Anterior cingulate cortex (tissue), 58 donors: Measurements from ENCODE around the gene E2F2.
"Not testable (repeated sequence)": the region's sequence is repeated elsewhere in the genome, so short reads cannot be mapped to it uniquely, and the experiment has no call there.

Experiments used
- DNase-seq, 58 donors: peaks; one replicate each; lab custom pipeline; 2025; lab: John Stamatoyannopoulos, UW

The E2F2 gene

DNA sequence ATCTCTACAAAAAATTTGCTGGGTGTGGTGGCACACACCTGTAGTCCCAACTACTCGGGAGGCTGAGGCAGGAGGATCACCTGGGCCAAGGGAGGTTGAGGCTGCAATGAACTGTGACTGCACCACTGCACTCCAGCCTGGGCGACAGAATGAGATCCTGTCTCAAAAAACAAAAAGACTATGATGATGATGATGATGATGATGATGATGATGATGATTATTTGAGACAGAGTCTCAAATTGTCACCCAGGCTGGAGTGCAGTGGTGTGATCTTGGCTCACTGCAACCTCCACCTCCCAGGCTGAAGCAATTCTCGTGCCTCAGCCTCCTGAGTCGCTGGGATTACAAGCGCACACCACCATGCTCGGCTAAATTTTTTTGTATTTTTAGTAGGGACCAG is 38.3 kb downstream of the E2F2 start:
- DNase-seq, result not testable (repeated sequence)

- DNase-seq, result no peak
Measured at GRCh38 chr1:23492132-23492720, 38.8 kb downstream of the E2F2 start.

DNA sequence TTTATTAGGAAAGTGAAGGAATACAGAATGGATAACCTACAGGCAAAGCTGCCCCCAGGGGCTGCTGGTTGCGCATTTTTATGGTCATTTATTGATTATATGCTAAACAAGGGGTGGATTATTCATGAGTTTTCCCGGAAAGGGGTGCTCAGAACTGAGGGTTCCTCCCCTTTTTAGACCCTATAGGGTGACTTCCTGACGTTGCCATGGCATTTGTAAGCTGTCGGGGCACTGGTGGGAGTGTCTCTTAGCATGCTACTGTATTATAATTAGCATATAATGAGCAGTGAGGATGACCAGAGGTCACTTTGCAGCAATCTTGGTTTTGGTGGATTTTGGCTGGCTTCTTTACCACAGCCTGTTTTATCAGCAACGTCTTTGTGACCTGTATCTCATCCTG is 41.2 kb downstream of the E2F2 start:
- DNase-seq, result no peak

- no peak for DNase-seq
Measured at GRCh38 chr1:23485002-23485332, 46.1 kb downstream of the E2F2 start.

- DNase-seq, result peak in 55 of 58 donors; percentile 13 to 89 (median 77)
Measured at GRCh38 chr1:23484253-23485001, 46.6 kb downstream of the E2F2 start.

DNA sequence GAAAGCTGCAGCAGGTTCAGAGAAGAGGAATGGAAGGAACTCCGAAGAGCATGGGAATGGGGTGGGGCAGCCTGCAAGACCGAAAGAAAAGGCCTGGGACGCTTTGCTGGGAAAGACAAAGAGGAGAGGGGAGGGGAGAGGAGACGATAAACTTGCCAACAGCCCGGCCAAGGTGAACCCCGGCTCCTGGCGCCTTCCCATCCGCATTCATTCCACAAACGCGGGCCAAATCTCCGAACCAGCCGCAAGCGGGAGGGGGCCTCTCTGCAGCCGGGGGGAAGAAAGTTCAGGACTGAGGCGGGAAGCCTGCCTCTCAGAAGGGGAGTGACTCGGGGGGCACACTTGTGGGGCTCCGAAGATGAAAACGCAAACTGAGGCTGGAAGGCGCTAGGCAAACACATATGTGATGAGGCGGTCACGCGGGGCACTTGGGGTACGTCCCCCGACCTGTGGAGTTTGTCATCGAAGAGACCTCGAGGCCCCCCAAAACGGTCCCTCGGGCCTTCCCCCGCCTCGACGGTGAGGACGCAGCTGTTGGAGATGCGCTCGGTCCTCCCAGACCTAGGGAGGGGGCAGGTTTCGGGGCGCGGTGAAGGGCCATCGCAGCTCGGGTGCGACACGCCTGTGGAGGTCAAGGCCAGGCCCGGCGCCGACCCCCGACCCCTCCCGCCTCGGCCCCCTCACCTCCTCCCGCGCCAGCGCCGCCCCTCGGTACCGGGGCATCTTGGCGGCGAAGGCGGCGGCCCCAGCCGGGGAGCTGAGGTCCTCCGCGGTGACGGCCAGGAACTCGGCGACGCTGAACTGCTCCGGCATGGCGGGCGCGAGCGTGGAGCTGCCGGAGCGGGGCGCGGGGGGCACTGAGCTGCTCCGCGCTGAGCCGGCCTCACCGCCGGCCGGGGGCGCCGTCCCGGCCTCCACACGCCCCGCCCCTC is 47.4 kb downstream of the E2F2 start, which contains the start of gene ASAP3:
ASAP3 (minus strand) TSS at position 859 of the 932 bp plus-strand sequence; CDS start at position 813, 46 bp downstream.
- DNase-seq, result peak in 32 of 58 donors; percentile 4 to 76 (median 30)

GRCh38 chr1:23481904-23482303 is 49.1 kb downstream of the E2F2 start:
- DNase-seq, result no peak

DNA sequence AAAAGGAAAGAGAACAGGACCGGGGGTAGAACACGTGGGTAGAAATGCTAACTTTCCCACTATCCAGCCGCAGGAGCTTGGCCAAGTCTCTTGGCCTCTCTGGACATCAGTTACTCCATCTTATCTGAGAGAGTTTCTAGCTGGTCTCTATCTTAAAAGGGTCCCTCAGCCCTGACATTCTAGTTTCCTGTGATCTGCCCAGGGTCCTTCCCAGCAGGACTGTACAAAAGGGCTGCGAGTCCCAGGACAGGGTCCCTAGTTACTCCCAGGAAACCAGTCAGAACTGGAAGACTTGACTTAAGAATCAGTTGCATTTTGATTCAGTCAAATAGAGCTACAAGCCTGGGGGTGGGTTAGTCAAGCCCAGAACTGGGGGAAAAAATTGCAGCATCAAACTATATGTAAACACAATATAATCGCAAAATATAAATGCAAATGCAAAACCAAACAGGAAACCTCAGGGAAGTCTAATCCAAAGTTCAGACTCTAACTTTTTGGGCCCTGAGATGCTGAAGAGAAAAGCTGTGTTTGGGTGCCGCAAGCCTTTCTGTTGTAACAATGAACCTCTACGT is 49.9 kb downstream of the E2F2 start:
- no peak for DNase-seq

- DNase-seq, result no peak
Measured at GRCh38 chr1:23480187-23481025, 50.6 kb downstream of the E2F2 start.

DNA sequence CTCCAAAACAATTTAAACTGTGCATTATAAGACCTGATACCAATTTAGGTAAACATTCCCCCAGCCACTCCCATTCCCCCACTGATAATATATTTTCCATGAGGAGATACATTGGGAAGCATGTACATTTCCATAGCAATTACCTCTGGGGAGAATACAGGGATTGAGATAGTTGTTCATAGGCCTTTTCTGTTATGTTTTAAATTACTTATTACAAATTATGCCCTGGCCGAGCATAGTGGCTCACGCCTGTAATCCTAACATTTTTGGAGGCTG is 51.4 kb downstream of the E2F2 start:
- DNase-seq, result no peak

DNA sequence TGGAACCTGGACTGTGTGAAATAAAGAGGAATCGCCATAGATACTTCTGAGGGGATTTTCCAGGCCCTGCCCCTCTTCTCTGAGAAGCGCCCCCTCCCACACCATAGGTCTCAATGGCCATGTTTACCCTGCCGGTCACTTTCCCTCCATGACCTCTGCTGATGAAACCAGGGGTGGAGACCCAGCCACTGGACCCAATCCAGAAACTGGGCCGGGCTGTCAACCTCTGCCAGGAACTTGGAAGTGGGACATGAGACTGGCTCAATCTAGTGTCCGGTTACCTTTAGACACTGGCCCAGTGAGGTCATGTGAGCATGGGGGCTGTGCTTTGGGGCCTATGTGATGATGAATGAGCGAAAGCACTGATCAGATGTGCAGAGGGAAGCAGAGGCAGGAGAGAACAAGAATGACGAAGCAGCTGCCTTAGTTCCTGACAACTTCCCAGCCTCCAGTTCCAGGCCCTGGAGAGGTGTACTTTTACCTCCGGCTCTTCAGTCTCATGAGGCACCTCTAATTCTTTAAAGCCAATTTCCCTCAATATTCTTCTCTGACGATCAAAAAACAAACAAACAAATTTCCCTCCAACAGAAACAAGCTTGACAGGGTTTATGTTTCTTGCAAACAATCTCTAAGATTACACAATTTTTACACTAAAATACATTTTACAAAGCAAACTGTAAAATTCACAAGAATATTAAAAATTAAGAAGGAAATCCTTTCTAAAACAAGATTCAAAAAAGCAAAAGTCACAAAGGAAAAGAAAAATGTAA is 52.0 kb downstream of the E2F2 start:
- DNase-seq, result peak in 32 of 58 donors; percentile 3 to 59 (median 18)

DNA sequence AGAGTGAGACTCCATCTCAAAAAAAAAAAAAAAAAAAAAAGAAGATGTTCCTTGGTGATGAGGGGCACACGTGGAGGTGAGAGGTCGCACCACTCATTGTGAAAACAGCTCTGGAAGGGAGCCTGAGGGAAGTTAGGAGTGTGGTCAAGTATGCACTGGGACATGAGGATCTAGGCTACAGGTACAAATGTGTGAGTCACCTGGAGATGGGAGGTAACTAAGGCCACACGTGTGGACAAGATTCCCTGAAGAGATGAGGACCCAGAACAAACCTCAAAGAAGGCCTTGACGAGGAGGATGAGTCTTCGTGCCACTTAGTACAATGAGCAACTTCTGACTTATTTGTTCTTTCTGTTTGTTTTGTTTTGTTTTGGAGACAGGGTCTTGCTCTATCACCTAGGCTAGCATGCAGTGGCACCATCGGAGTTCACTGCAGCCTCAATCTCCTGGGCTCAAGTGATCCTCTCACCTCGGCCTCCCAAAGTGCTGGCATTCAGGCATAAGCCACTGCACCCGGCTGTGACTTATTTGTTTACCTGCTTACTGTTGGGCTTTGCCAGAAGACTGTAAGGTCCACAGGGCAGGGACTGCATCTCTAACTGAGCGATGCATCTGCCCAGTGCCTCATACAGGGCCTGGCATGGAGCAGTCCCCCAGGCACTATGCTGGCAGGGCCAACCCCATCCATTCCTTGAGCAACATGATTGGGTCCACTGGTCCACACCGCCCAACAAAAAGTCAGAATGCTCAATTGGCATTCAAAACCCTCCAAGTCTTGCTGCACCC is 53.5 kb downstream of the E2F2 start:
- no peak for DNase-seq

DNA sequence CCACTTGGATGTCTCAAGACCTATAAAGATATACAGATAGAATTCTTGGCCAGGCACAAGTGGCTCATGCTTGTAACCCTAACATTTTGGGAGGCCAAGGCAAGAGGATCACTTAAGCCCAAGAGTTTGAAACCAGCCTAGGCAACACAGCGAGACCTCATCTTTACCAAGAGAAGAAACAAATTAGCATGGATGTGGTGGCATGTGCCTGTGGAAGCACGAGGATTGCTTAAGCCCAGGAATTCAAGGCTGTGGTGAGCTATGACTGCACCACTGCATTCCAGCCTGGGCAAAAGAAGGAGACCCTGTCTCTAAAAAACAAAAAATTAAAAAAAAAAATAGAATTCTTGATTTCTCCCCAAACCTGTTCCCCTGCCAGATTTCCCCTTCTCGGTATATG is 55.4 kb downstream of the E2F2 start:
- DNase-seq, result no peak

GRCh38 chr1:23475134-23475628 is 55.9 kb downstream of the E2F2 start:
- peak in 38 of 58 donors; percentile 6 to 77 (median 27) for DNase-seq

DNA sequence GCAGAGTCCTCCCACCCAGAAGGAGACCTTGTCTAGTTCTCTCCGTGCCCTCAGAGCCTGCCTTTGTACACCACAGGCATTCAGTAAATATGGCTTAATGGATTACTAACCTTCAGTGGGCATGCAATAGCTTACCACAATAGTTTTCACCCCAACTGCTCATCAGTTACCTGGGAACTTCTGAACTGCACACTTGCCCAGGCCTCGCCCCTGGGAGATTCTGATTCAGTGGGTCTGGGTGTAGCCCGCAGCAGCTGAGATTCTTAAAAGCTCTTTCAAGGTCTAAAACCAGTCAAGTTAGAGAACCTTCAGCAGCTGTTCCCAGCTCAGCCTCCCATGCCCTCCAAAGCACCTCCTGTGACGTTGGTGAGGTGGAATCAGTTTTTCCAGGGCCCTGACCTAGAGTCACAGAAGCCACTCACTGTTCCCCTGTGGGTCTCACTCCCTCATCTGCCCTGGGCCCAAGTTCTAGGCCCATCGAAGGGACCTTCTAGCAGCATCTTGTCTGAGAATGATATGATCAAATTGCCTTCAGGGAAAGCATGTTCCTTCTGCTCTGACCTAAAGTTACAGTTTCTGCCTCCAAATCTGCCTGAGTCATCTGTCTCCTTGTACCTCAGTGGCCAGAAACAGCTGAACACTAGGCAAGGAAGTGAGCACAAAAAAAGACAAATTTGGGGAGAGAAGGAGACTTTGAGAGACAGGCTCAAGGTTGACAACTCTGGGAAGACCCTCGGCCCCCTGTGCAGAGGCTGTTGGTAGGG is 57.8 kb downstream of the E2F2 start:
- DNase-seq, result no peak

- no peak for DNase-seq
Measured at GRCh38 chr1:23472351-23473036, 58.5 kb downstream of the E2F2 start.
